Hematopoietic multipotent progenitor cell treated with erythropoietin and hydrocortisone succinate and interleukin-3 and kit ligand, for 15 days (in vitro differentiated cells): ENCODE measurements around the gene MVB12B.

Experiments
- DNase-seq: peaks from one replicate; pipeline ENCODE4 v3.0.0-alpha.2; 2015; ENCODE audit warnings: low spot score

The MVB12B gene

DNA sequence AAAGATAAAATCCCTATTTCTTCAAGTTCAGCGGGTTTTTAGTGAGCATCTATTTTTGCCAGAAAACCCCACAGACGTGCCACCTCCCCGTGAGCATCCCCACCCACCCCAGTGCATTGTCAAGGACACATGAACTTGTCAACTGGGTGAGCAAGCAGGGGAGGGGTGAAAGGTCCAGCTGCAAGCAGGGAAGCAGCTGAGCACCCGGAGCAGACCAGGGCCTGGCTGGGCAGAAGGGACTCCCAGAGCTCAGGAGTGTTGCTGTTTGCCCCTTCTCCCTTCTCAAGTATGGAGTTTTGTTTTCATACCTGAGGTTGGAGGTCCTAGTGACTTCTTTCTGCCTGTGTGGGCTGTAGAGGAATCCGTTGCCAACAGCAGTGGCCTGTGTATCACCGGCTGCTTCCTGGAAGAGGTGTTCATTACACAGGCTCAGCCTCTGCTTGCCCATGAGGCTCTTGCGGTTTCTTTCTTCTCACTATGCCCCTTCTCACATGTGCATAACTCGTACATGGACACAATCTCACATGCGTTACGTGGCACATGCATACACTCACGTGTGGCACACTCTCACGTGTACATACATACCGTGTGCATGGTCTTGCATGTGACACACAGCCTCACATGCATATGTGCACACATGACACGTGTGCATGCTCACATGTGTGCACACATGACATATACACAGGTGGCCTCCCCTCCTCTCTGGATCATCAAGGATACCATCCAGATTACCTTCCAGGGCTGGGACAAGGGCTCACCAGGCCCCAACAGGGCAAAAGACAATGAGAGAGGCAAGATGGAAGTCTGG lies 126.7 kb downstream of the MVB12B start:
- DNase-seq = no peak

DNA sequence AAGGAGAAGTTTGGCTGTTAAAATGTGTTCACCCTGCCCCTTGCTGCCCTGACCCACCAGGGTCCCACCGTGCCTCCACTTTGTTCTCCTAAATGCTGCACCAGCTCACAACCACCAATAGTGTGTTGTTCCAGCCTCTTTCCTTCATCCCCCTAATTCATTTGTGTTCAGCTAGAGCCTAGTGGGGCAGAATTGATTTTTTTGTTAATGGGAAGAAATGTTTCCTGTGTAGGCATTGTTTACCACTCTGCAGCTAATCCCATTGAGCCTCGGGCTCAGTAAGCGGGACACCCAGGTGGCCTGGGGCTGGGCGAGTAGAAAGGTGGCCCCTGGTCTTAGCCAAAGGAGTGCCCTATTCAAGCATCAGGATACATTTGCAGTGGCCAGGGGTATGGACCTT lies 127.6 kb downstream of the MVB12B start:
- DNase-seq = no peak

DNA sequence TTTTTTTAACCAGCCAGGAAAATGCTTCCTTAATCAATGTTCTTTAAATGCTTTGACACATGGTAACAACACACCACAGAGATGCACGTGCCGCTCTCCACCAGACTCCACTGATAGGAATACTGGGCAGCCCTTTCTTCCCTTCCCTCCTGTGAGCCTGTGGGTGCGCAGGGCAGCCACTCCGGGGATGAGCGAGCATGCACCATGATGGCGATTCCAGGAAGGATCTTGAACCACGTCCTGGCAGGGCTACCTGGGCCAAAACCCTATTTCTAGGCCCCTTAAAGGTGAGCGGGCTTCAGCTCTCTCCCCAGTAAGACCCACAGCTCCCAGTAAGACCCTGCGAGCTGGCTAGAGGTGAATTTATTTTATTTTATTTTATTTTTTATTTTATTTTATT lies 128.2 kb downstream of the MVB12B start:
- no peak for DNase-seq

DNA sequence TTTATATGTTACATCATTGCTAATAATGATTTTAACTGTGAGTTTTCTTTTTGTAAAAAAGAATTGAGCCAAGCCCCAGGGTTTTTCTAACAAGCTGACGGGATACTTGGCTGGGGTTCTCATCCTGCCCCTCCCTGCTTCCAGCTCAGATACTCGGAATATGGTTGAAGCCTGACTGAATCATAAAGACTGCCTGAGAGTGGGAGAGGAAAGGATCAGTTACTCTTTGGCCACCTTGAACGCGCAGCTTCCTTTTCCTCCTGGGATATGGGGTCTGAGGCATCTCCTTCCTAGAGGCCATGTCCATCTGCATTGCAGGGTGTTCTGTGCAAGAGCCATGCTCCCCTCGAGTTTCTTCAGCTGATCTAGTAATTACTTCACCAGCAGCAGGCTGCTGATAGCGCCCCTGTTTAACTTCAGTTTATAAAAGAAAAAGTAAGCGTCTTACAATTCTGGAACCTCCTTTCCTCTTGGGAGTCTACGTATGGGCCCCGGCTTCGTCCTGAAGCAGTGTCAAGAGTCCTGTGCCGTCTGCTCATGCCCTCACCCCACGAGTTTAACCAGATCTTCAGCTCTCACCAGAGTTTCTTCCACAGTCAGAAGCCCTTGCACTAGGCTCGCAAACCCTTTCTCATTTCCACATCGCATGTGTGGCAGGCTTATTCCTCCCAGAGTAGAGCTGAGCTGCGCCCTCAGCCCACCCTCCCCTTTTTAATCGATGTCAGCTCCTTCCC lies 130.0 kb downstream of the MVB12B start:
- DNase-seq = no peak

DNA sequence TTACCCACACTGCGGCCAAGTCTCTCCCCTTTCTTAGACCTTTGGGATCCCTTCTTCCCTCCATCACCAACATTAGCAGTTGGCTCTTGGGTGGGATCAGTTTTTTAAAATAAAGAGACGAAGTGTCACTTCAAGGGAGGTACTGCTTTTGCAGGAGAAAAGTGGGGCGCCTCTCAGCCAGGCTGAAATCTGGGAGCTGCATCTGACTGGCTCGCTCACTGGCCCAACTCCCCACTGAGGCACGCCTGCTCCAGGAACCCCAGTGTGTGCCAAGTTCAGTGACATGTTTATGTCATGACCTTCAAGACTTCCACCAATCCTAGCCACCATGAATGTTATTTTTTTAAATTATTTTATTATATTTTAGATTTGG lies 130.5 kb downstream of the MVB12B start:
- no peak for DNase-seq

DNA sequence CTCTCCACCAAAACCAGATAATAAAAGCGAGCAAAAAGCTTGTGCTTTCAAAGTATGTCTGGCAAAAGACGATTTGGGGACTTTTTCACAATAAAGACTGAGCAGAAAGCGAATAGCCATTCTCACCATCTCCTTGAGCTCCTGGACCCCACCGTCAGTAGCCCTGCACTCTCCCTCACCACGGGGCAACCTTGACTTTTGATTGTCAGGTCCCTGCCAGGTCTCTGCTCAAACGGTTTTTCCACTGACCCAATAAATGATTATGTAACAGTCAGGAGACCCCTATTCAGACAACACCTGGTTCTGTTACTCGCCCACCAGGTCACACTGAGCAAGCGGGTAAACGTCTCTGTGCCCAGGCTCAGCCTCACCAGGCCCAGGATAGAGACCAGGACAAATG lies 131.3 kb downstream of the MVB12B start:
- DNase-seq = no peak

DNA sequence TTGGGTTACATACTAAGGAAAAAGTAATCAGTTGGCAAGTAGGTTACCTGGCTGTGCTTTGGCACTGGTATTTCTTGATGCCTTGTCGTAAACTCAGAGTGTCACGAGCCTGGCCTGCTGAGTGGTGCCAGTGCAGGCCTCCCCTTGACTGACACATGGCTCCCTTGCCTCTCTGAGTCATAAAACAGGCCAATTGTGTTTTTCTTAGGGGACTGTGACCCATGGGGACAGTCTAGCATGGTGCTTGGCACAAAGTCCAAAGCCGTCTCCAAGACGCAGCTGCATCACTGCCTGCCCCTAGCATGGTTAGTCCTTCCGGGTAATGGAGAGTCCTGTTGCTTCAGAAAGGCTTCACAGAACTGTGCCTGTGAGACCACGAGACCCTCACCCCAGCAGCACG lies 132.5 kb downstream of the MVB12B start:
- no peak for DNase-seq

DNA sequence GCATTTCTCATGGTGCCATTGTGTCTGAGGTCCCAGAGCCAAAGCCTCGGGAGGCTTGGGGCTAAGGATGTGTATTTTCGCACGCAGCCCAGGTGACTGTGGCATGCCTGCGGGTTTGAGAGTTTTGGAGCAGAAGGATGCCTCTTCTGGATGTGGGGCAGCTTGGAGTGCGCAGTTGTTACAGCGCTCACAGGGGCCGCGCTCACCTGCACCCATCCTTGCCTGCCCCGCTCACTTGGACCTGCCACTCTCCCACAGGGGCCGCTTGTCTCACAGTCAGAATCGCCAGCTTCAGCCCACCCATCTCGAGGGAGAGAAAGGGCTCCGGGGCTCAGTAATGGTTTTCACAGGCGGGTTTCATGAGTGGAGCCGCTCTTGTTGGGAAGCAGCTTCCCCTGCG lies 132.9 kb downstream of the MVB12B start:
- DNase-seq = no peak

DNA sequence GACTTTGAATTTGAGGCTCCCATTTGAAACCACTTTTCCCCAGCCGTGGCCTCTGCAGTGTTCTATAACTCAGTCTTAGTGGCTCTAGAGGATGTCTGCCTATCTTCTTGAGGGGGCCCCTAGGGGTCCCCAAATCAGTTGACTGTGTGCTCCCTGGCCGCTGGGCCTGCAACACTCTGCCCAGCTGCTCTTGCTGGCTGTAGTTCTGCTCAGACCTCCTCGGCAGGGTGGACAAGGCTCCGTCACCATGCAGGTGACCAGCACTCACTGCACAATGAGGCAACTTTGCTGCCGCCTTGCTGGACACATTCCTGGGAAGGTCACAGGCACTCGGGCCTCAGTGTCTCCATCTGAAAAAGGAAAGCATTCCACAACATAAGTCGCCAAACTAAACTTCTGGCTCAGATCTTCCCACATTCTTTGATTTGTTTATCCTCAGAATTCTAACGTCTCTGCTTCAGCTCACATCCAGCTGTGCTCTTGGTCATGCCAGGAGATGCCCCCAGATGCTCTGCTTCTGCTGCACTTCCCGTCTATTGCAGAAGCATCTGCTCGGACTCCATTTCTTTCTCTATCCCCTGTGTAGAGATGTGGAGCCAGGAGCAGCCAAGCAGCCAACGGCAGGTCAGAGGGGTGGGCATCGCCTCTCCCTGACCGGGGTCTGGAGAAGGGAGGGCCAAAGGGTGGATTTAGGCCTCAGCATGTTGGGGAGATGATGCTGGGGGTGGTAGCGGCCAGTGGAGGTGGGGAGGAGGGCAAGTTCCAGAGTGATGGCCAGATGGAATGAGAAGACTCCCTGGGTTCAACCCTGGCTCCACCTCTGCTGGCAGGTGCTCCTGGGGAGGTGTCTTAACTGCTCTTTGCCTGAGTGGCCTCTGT lies 133.6 kb downstream of the MVB12B start:
- no peak for DNase-seq

DNA sequence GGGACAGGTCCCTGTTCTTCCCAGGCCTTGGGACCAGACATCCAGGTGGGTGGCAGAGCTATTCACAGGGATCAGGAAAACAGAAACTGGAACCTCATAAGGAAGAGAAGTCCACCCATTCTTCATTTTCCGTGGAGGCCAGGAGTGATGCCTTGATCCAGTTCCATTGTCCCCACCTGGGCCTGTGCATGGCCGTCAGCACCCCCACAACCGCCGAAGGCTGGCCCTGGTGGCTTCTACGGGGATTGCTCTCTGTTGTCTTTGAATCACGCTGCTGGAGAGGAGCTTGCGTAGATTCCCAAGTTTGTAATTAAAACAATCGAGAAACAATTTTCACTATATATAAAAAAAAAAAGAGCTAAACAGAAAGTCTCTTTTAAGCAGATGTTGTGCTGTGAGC lies 134.4 kb downstream of the MVB12B start:
- no peak for DNase-seq

DNA sequence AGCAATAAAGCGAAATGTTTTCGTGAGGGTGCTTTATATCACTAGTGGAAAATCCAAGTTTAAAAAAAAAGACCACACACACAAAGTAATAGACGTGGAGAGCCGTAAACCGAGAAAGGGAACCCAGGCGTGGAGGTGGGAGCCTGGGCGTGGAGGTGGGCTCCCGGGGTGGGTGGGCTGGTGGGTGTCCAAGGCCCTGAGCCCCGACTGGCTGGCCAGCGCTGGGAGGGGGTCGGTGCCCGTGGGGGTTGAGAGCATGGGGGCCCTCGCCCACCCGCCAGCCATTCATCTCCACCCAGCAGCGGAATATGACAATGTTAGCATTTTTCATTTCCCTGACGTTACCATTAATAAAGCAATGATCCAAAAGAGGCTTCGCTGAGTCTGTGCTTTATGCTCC lies 135.0 kb downstream of the MVB12B start:
- DNase-seq = no peak

DNA sequence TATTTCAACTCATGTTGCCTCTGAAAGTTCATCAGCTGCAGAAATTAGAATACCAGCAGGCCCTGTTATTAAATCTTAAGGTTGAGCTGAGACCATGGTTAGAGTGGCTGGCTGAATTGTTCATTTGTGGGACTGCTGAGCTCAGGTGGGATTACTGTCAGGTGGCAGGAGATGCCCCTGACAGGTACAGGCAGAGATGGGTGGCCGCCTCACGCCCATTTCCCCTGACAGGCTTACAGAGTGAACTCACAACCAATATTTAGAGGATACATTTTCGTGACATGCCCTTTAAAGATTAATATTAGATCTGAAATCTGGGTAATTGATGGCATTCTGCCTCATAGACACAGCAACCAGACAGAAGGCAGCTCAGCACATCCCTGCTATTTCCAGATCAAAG lies 136.0 kb downstream of the MVB12B start:
- no peak for DNase-seq

DNA sequence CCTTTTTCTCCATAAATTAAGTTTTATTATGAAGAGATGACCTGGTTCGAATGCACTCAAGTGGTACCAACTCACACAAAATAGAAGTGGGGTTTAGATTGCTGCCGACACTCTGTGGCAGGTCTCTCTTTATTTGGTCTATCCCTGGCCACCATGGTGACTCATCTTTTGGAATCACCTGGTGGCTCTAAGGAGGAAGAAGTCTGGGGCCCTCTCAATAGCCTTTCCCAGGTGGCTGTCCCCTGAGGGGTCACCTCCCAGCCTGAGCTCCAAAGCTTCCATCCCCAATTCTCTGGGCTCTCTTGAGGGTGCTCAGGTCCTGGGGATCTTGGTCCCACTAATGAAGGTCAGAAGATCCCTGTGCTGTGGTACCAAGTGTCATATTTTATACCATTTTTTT lies 136.8 kb downstream of the MVB12B start:
- no peak for DNase-seq

DNA sequence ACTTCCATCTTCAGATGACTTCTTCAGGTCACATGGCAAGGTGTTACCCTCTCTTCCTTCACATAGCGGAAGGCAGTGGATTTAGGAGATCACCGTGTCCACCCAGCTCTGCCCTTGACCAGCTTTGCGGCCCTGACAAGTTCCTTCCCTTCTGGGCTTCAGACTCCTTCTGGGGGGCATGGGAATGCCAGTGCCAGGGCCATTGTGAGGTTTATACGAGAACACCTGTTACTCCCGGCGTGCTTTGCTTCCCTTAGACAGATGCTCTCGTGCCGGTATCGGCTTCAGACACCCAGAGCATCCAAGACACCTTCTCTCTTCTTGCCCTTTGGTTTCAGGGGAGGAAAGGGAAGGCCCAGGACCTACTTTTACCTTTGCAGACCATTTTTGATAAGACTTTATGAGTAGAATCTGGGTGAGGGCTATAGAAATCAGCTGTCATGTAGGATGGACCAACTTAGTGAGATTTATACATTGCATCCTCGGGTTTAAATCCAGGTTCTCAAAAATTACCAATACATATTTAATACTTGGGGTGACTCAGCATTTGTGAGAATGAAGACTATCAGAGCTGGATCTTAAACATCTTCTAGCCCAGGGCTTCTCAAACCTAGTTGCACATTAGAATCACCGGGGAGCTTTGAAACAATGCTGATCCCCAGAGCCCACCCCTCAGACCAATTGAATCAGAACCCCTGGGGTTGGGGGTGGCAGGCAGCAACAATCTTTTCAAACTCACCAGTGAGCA lies 138.2 kb downstream of the MVB12B start:
- DNase-seq = no peak

DNA sequence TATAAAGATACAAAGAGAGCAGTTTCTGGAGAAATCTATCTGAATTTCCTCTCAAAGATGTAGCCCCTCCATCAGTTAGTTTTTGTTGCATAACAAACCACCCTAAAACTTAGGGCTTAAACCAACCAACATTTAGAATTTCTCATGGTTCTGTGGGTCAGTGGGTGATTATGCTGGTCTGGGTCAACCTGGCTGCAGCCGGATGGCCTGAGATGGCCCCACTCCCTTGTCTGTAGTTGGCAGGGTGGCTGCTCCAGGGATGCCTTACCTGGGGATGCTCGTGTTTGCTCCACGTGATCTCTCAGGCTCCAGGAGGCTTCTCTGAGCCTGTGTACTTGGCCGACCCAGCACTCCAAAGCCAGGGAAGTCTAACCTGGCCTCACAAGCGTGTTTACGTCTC lies 139.3 kb downstream of the MVB12B start:
- DNase-seq = no peak

DNA sequence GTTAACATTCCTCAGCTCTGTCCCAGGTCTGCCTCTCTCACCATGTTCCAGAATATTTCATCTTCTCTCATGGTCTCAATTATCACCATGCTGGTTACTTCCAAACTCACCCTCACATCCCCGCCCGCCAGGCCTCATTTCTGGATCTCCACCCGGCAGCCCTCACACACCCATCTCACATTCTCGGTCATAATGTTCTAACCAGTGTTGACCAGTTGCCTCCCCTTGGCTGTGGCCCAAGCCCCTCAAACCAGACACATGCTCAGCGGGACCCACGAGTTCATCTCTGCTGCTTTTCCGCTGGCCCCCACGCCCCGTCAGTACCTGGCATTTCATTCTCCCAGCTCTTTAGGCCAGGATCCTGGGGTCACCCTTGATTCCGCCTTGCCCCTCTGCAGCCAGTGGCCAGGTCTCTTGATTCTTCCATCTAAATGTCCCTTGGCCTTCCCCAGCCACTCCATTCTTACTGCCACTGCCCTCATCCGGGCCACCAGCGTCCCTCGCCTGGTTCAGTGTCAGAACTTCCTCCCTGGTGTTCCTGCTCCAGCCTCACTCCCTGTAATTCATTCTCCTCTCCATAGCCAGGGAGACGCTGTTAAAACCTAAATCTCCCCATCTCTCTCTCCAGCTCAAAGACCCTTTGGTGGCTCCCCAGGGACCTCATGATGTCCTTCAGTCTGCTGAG lies 141.7 kb downstream of the MVB12B start:
- no peak for DNase-seq

DNA sequence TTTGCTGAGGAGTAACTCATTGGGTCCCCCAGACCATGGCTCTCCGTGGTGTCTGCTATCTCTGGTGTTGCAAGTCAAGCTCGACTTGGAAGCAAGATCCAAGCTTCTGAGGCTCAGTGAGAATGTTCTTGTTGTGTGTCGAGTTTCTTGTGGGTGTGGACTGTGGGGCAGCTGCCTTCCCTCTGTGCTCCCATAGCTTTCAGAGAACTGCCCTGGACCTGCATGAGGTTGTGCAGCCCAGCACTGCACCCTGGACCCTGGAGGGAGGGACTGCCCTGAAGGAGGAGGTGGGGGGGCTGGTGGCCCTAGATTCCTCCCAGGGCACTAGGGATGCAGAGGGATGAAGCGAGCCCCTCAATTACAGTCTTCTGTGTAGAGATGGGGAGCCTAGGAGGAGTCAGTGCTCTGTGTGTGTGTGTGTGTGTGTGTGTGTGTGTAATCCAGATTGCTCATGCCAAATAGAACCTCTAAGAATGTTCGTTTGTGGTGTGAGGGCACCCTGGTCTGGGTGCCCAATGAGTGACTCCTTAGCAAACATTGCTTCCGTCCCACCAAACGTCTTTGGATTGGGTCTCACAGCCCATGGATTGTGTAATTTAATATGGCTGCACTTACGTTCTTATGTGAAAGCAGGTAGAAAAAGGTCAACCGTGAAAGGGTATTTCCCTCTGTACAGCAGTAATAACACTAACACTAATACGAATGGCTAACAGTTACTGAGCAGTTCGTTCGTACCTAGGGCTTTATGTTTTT lies 143.8 kb downstream of the MVB12B start:
- DNase-seq = no peak

DNA sequence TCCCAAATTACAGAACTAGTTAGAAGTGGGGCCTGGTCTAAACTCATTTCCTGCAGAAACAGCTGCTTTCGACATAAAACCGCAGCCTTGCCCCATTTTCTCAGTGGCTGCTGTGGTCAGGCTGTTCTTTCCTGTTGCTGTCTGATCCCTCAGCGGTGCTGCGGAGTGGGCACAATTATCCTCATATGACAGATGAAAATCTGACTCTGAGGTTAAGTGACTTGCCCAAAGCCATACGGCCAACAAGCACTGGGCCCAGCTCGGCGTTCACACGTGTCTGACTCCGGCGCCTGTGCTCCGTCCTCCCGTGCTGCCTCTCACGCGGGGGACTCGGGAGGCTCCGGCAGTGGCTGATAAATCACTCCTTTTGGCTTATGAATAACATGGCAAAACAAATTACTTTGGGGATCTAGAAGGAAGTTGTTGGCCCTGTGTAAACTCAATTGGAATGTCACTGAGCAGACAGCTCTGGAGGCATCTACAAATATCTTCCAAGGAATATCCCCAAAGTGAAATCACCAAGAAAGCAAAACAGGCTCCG lies 144.5 kb downstream of the MVB12B start:
- no peak for DNase-seq

DNA sequence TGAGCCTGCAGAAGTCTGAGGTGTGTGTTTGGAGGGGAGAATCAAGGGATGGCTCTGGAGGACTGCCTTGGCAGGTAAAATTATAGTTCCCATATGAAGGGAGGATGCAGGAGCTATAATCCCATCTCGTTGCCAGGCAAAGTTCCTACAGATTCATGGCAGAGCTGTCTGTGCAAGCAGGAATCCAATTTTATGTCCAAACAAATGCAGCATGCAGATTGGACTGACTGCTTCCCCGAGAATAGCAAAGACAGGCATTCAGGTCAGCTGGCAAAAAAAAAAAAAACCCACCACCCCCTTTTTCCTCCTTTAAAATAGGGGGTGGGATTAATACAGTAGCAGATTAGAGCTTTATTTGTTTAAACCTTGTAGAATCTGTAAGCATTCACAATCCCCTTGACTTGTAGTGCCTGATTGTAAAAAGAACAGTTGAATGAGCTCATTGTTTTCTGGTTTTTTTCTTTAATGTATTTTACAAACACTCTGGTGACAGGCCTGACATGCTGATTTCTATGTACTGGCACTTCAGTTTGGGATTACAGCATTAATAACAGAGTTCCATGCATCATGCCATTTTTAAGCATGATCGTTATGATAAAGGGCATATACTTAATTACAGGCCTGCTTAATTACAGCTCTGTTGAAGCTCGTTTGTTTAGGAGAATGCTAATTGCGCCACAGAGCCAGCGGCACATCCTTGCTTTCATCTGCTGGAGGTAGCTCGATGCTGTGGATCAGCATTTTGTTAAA lies 145.7 kb downstream of the MVB12B start:
- DNase-seq = no peak

DNA sequence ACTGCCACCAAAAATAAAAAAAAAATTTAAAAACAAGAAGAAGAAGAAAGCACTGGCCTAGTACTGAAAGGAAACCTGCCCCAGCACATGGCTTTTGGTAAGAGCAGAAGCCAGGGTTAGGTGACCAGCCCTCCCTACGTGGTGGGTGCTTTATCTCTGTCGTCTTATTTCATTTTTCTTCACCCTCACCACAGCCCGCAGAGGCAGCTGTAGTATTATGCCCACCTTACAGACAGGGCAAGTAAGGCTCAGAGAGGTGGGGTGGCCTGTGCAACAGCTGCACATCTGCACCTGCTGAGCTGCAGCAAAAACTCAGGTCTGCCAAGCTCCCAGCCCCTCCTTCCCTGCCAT lies 146.3 kb downstream of the MVB12B start:
- DNase-seq = no peak
